ENCODE results near the gene CHST8. TPM values are rescaled to one million over a fixed set of nuclear protein-coding genes. Genes with fewer than 3 reads are reported as not detected.

CHST8 gene
- total RNA-seq, 2 donors from 2014 or later: 0.43 TPM; not detected in 1

GRCh38 chr19:33740811-33741396 lies 119.2 kb downstream of the CHST8 start:
- no peaks in the 10 kb centered on the region for H3K9me3 ChIP-seq
- no peaks in the 10 kb centered on the region for H3K4me1 ChIP-seq
- TF ChIP-seq CTCF (IDR thresholded peaks at IDR 0.05): no peak
- no peak overlapping the region for H3K27ac ChIP-seq
- no peak for DNase-seq (ENCODE audit: low spot score)
- H3K36me3 ChIP-seq: no peaks in the 10 kb centered on the region
- H3K27me3 ChIP-seq: no peaks in the 10 kb centered on the region
- no peak overlapping the region for H3K4me3 ChIP-seq

- H3K27me3 ChIP-seq: no peaks in the 10 kb centered on the region
- TF ChIP-seq CTCF (IDR thresholded peaks at IDR 0.05): no peak
- no peaks in the 10 kb centered on the region for H3K4me1 ChIP-seq
- H3K4me3 ChIP-seq: no peak overlapping the region
- H3K36me3 ChIP-seq: no peaks in the 10 kb centered on the region
- H3K27ac ChIP-seq: no peak overlapping the region
- DNase-seq (ENCODE audit: low spot score): no peak
- H3K9me3 ChIP-seq: no peaks in the 10 kb centered on the region
Observed at GRCh38 chr19:33745297-33745696, 123.5 kb downstream of the CHST8 start.

GRCh38 chr19:33746159-33746558 lies 124.4 kb downstream of the CHST8 start:
- TF ChIP-seq CTCF (IDR thresholded peaks at IDR 0.05): no peak
- H3K27ac ChIP-seq: no peak overlapping the region
- no peaks in the 10 kb centered on the region for H3K4me1 ChIP-seq
- no peak for DNase-seq (ENCODE audit: low spot score)
- H3K4me3 ChIP-seq: no peak overlapping the region
- H3K27me3 ChIP-seq: no peaks in the 10 kb centered on the region
- H3K9me3 ChIP-seq: no peaks in the 10 kb centered on the region
- H3K36me3 ChIP-seq: no peaks in the 10 kb centered on the region

GRCh38 chr19:33747273-33747672 lies 125.5 kb downstream of the CHST8 start:
- Histone ChIP-seq H3K4me1 (no peaks in the 10 kb centered on the region), H3K27me3 (no peaks in the 10 kb centered on the region), H3K4me3 (no peak overlapping the region), H3K9me3 (no peaks in the 10 kb centered on the region), H3K27ac (no peak overlapping the region), H3K36me3 (no peaks in the 10 kb centered on the region)
- TF ChIP-seq CTCF (IDR thresholded peaks at IDR 0.05): no peak
- no peak for DNase-seq (ENCODE audit: low spot score)

GRCh38 chr19:33748231-33748630 lies 126.5 kb downstream of the CHST8 start:
- H3K27me3 ChIP-seq: no peaks in the 10 kb centered on the region
- H3K9me3 ChIP-seq: no peaks in the 10 kb centered on the region
- TF ChIP-seq CTCF (IDR thresholded peaks at IDR 0.05): no peak

GRCh38 chr19:33749016-33749415 lies 127.3 kb downstream of the CHST8 start:
- TF ChIP-seq CTCF (IDR thresholded peaks at IDR 0.05): no peak
- DNase-seq (ENCODE audit: low spot score): no peak
- Histone ChIP-seq H3K27me3 (no peaks in the 10 kb centered on the region), H3K36me3 (no peaks in the 10 kb centered on the region), H3K27ac (no peak overlapping the region), H3K9me3 (no peaks in the 10 kb centered on the region), H3K4me3 (no peak overlapping the region), H3K4me1 (no peaks in the 10 kb centered on the region)

More at GRCh38 chr19:33748231-33748630, 126.5 kb downstream of the CHST8 start:
- no peak for DNase-seq (ENCODE audit: low spot score)
- no peak overlapping the region for H3K27ac ChIP-seq
- no peaks in the 10 kb centered on the region for H3K36me3 ChIP-seq
- no peak overlapping the region for H3K4me3 ChIP-seq
- no peaks in the 10 kb centered on the region for H3K4me1 ChIP-seq
